Vagina (tissue), 2 donors: ENCODE measurements around the gene FAM228A. TPM values are rescaled to one million over a fixed set of nuclear protein-coding genes. Genes with fewer than 3 reads are reported as not detected.

ENCODE experiments used
- DNase-seq, 2 donors: peaks; one replicate each; pipeline ENCODE4 v3.0.0-alpha.2; 2017; ENCODE audit errors: extremely low spot score in 2 of 2
- H3K27ac ChIP-seq: fragments of 200-600 bp; sonication (generic); one replicate; pipeline ENCODE4 v1.5.1; 2019
- H3K27me3 ChIP-seq: fragments of 200-600 bp; sonication (generic); one replicate; pipeline ENCODE4 v1.5.1; 2019
- H3K36me3 ChIP-seq, 2 donors: fragments of 200-600 bp; sonication (generic); one replicate each; pipeline ENCODE4 v1.5.1; 2017 to 2019
- H3K4me1 ChIP-seq: fragments of 200-600 bp; sonication (generic); one replicate; pipeline ENCODE4 v1.5.1; 2019
- H3K4me3 ChIP-seq, 2 donors: fragments of 200-600 bp; sonication (generic); 1 replicate in 1 of 2; 2 replicates in 1 of 2; pipeline ENCODE4 v1.5.1; 2016 to 2019
- H3K9me3 ChIP-seq: fragments of 200-600 bp; sonication (generic); one replicate; pipeline ENCODE4 v1.5.1; 2019
- CTCF ChIP-seq, 3 experiments: fragments of 450-650 bp in 2 of 3; fragments of 200-600 bp in 1 of 3; sonication (generic) in 1 of 3; IDR thresholded peaks; one replicate each; pipeline ENCODE4 v1.5.1; 2017 to 2019; ENCODE audit warnings: antibody characterized with exemption in 3 of 3, mild to moderate bottlenecking in 2 of 3, moderate library complexity in 2 of 3
- POLR2A ChIP-seq, 2 donors: fragments of 450-650 bp; IDR thresholded peaks; one replicate each; pipeline ENCODE4 v1.6.1; 2017; ENCODE audit warnings: antibody characterized with exemption in 2 of 2, mild to moderate bottlenecking in 2 of 2, moderate library complexity in 2 of 2
- POLR2AphosphoS5 ChIP-seq, 2 donors: sonication (generic); formaldehyde crosslinking; IDR thresholded peaks; one replicate each; pipeline ENCODE4 v1.9.0; 2017; ENCODE audit warnings: antibody characterized with exemption in 2 of 2, mild to moderate bottlenecking in 2 of 2, low read depth in 1 of 2; ENCODE audit not compliant: insufficient read depth in 1 of 2
- intact Hi-C: fragments of 100-400 bp; cut with DNase I; formaldehyde crosslinking; loops from one replicate; pipeline ENCODE4 v1.15.1; 2023
- total RNA-seq: library from RNA; depleted of rRNA; stranded (reverse); fragments of >200 nt; gene quantifications from one replicate; pipeline ENCODE4 v1.2.3, GENCODE V29; 2016

FAM228A gene
- total RNA-seq, 1 donor from 2014 or later = 0.98 TPM

GRCh38 chr2:24162494-24162893 is 12.4 kb upstream of the FAM228A start:
- Histone ChIP-seq H3K27ac (no peak overlapping the region), H3K4me3 (no peak overlapping the region), H3K36me3 (no peaks in the 10 kb centered on the region), H3K27me3 (no peaks in the 10 kb centered on the region), H3K4me1 (no peaks in the 10 kb centered on the region), H3K9me3 (no peaks in the 10 kb centered on the region)
- TF ChIP-seq POLR2A (IDR thresholded peaks at IDR 0.05) = no peak
- no peak for TF ChIP-seq POLR2AphosphoS5 (IDR thresholded peaks at IDR 0.05; ENCODE audit: insufficient read depth in 1 of 2, low read depth in 1 of 2)
- no peak for TF ChIP-seq CTCF (IDR thresholded peaks at IDR 0.05)
- intact Hi-C loops = no loop called here
- no peak for DNase-seq

- Histone ChIP-seq H3K36me3 (no peaks in the 10 kb centered on the region), H3K4me3 (no peak overlapping the region), H3K27me3 (no peaks in the 10 kb centered on the region), H3K27ac (no peak overlapping the region), H3K4me1 (no peaks in the 10 kb centered on the region), H3K9me3 (no peaks in the 10 kb centered on the region)
- TF ChIP-seq CTCF (IDR thresholded peaks at IDR 0.05) (no peak), POLR2AphosphoS5 (IDR thresholded peaks at IDR 0.05; ENCODE audit: insufficient read depth in 1 of 2, low read depth in 1 of 2) (no peak), POLR2A (IDR thresholded peaks at IDR 0.05) (no peak)
- no peak for DNase-seq
- intact Hi-C loops = no loop called here
Observed at GRCh38 chr2:24163186-24163585, 11.7 kb upstream of the FAM228A start.

GRCh38 chr2:24163601-24164000 is 11.3 kb upstream of the FAM228A start:
- no peak for TF ChIP-seq POLR2AphosphoS5 (IDR thresholded peaks at IDR 0.05; ENCODE audit: insufficient read depth in 1 of 2, low read depth in 1 of 2)
- no peak for TF ChIP-seq CTCF (IDR thresholded peaks at IDR 0.05)
- TF ChIP-seq POLR2A (IDR thresholded peaks at IDR 0.05) = no peak
- no peaks in the 10 kb centered on the region for H3K4me1 ChIP-seq
- H3K36me3 ChIP-seq = no peaks in the 10 kb centered on the region
- no peak overlapping the region for H3K27ac ChIP-seq
- DNase-seq = no peak
- intact Hi-C loops = no loop called here
- H3K27me3 ChIP-seq = no peaks in the 10 kb centered on the region
- no peak overlapping the region for H3K4me3 ChIP-seq
- H3K9me3 ChIP-seq = no peaks in the 10 kb centered on the region

- Histone ChIP-seq H3K36me3 (no peaks in the 10 kb centered on the region), H3K4me3 (no peak overlapping the region), H3K27me3 (no peaks in the 10 kb centered on the region), H3K27ac (no peak overlapping the region), H3K4me1 (no peaks in the 10 kb centered on the region), H3K9me3 (no peaks in the 10 kb centered on the region)
- no peak for TF ChIP-seq POLR2A (IDR thresholded peaks at IDR 0.05)
- peak in 2 of 3 experiments; percentile 18 to 60 for TF ChIP-seq CTCF (IDR thresholded peaks at IDR 0.05)
- no peak for TF ChIP-seq POLR2AphosphoS5 (IDR thresholded peaks at IDR 0.05; ENCODE audit: insufficient read depth in 1 of 2, low read depth in 1 of 2)
- DNase-seq = no peak
- intact Hi-C loops = no loop called here
Observed at GRCh38 chr2:24164416-24164973, 10.4 kb upstream of the FAM228A start.

- intact Hi-C loops = no loop called here
Observed at GRCh38 chr2:24169023-24169422, 5.8 kb upstream of the FAM228A start.

More at GRCh38 chr2:24169023-24169422, 5.8 kb upstream of the FAM228A start:
- Histone ChIP-seq H3K27ac (no peak overlapping the region), H3K27me3 (no peaks in the 10 kb centered on the region), H3K36me3 (no peaks in the 10 kb centered on the region), H3K4me3 (no peak overlapping the region), H3K4me1 (no peaks in the 10 kb centered on the region), H3K9me3 (no peaks in the 10 kb centered on the region)
- no peak for DNase-seq
- TF ChIP-seq POLR2AphosphoS5 (IDR thresholded peaks at IDR 0.05; ENCODE audit: insufficient read depth in 1 of 2, low read depth in 1 of 2) = no peak
- no peak for TF ChIP-seq CTCF (IDR thresholded peaks at IDR 0.05)
- TF ChIP-seq POLR2A (IDR thresholded peaks at IDR 0.05) = no peak
